Retinal pigment epithelial cell (primary cell): ENCODE data around the gene CCDC159.
"Not testable (repeated sequence)": the region's sequence is repeated elsewhere in the genome, so short reads cannot be mapped to it uniquely, and the experiment has no call there.

Experiments used
- DNase-seq: peaks from one replicate; pipeline ENCODE4 v3.0.0-alpha.2; 2010; ENCODE audit warnings: low read depth
- H3K4me3 ChIP-seq: 2 replicates; pipeline ENCODE4 v1.5.1; 2011; ENCODE audit warnings: mild to moderate bottlenecking, low read length, control low read depth, moderate library complexity
- CTCF ChIP-seq: conservative IDR thresholded peaks from 2 replicates; pipeline ENCODE4 v1.5.1; 2011; ENCODE audit warnings: low read depth, low read length, control low read depth, inconsistent platforms

CCDC159 gene

GRCh38 chr19:11338569-11339253 lies 7.6 kb upstream of the CCDC159 start:
- H3K4me3 ChIP-seq = peak overlapping the region; percentile 55
- DNase-seq = no peak
- no peak for TF ChIP-seq CTCF

GRCh38 chr19:11339254-11340098 lies 6.8 kb upstream of the CCDC159 start, which contains the start of gene RAB3D:
TSS of gene RAB3D (minus strand) at chr19:11339657. CDS start at chr19:11337399, 2,258 bp downstream.
- peak within 1 kb of the TSS; percentile 55 for H3K4me3 ChIP-seq

GRCh38 chr19:11340099-11340467 lies 6.2 kb upstream of the CCDC159 start:
- not testable (repeated sequence) for H3K4me3 ChIP-seq, DNase-seq

More at GRCh38 chr19:11339254-11340098, 6.8 kb upstream of the CCDC159 start, which contains the start of gene RAB3D:
- TF ChIP-seq CTCF = no peak
- no peak for DNase-seq

- TF ChIP-seq CTCF = no peak
- no peak for DNase-seq
- no peak overlapping the region for H3K4me3 ChIP-seq
These were observed 3.9 kb upstream of the CCDC159 start for GRCh38 chr19:11342429-11342828.

GRCh38 chr19:11345122-11345803 lies 1.1 kb upstream of the CCDC159 start:
- no peak for DNase-seq
- no peak for TF ChIP-seq CTCF
- peak overlapping the region; percentile 88 for H3K4me3 ChIP-seq

GRCh38 chr19:11347546-11348039 lies 1.3 kb downstream of the CCDC159 start:
- H3K4me3 ChIP-seq = no peak overlapping the region
- TF ChIP-seq CTCF = no peak
- DNase-seq = no peak

GRCh38 chr19:11349171-11349570 lies 2.9 kb downstream of the CCDC159 start:
- no peak for TF ChIP-seq CTCF
- no peak overlapping the region for H3K4me3 ChIP-seq
- no peak for DNase-seq

- not testable (repeated sequence) for DNase-seq, H3K4me3 ChIP-seq
These were observed 7.8 kb downstream of the CCDC159 start for GRCh38 chr19:11354102-11354501.
